H1 (cell line): ENCODE measurements around the gene TMEM209. TPM values are rescaled to one million over a fixed set of nuclear protein-coding genes. Genes with fewer than 3 reads are reported as not detected.

ENCODE experiments used
- CTCF ChIA-PET: fragments of 300-600 bp; sonication (Branson Sonifier 250); formaldehyde crosslinking; loops from one replicate; lab custom pipeline; 2021; ENCODE audit not compliant: partially characterized antibody; lab: Charles Lee
- POLR2A ChIA-PET: fragments of 300-600 bp; sonication (Branson Sonifier 250); formaldehyde crosslinking; loops from one replicate; lab custom pipeline; 2021; ENCODE audit warnings: inconsistent platforms; ENCODE audit not compliant: partially characterized antibody; lab: Charles Lee
- DNase-seq, 2 experiments: peaks; one replicate each; pipeline versions ENCODE4 v3.0.0 to v3.0.0-alpha.2; 2010 to 2022; ENCODE audit warnings: low spot score in 2 of 2, low read depth in 1 of 2, mixed read lengths in 1 of 2
- FAIRE-seq: peaks from 2 replicates; lab custom pipeline; 2011; peaks lifted over from hg19 to GRCh38; lab: Jason Lieb, UNC
- H2AFZ ChIP-seq: 2 replicates; pipeline ENCODE4 v1.8.1; 2012; ENCODE audit warnings: low read length, inconsistent platforms
- H2AK5ac ChIP-seq: 2 replicates; pipeline ENCODE4 v1.6.1; 2013; ENCODE audit warnings: low read depth, low read length
- H2BK120ac ChIP-seq: replicated peaks from 2 replicates; pipeline ENCODE3; 2013; ENCODE audit warnings: low read depth, low read length, inconsistent platforms
- H2BK12ac ChIP-seq: 2 replicates; pipeline ENCODE4 v1.6.1; 2013; ENCODE audit warnings: low read depth, low read length
- H2BK15ac ChIP-seq: 2 replicates; pipeline ENCODE4 v1.6.1; 2013; ENCODE audit warnings: low read length
- H2BK20ac ChIP-seq: 2 replicates; pipeline ENCODE4 v1.6.1; 2013; ENCODE audit warnings: low read length
- H2BK5ac ChIP-seq: 2 replicates; pipeline ENCODE4 v1.6.1; 2013; ENCODE audit warnings: low read depth, low read length
- H3K14ac ChIP-seq: 2 replicates; pipeline ENCODE4 v1.6.1; 2013; ENCODE audit warnings: inconsistent platforms; ENCODE audit not compliant: insufficient read length
- H3K18ac ChIP-seq: 2 replicates; pipeline ENCODE4 v1.6.1; 2013; ENCODE audit warnings: low read length; ENCODE audit errors: extremely low read depth
- H3K23ac ChIP-seq: 2 replicates; pipeline ENCODE4 v1.6.1; 2013; ENCODE audit warnings: inconsistent platforms; ENCODE audit not compliant: insufficient read length
- H3K23me2 ChIP-seq: 2 replicates; pipeline ENCODE4 v1.6.1; 2013; ENCODE audit warnings: low read depth, low read length
- H3K27ac ChIP-seq: 2 replicates; pipeline ENCODE4 v1.6.1; 2011; ENCODE audit warnings: low read depth, low read length, inconsistent platforms
- H3K27me3 ChIP-seq, 4 experiments: replicated peaks in 1 of 4; 1 replicate in 1 of 4; 2 replicates in 3 of 4; pipeline versions ENCODE4 v1.6.1 to v1.8.1; 2011 to 2013; ENCODE audit warnings: low read length in 3 of 4, mild to moderate bottlenecking in 3 of 4, inconsistent platforms in 2 of 4, mixed read lengths in 2 of 4, moderate library complexity in 1 of 4; ENCODE audit not compliant: control insufficient read depth in 3 of 4, insufficient read depth in 3 of 4; ENCODE audit errors: extremely low read depth in 1 of 4
- H3K36me3 ChIP-seq, 4 experiments: 2 replicates each; pipeline versions ENCODE4 v1.6.1 to v1.8.1; 2011 to 2013; ENCODE audit warnings: mild to moderate bottlenecking in 4 of 4, low read length in 3 of 4, moderate library complexity in 2 of 4, control low read depth in 1 of 4, inconsistent platforms in 1 of 4; ENCODE audit not compliant: insufficient read depth in 4 of 4, control insufficient read depth in 2 of 4
- H3K4ac ChIP-seq: replicated peaks from 2 replicates; pipeline ENCODE3; 2013; ENCODE audit warnings: low read length, low read depth, mixed read lengths, inconsistent platforms; ENCODE audit not compliant: insufficient read length
- H3K4me1 ChIP-seq, 4 experiments: replicated peaks in 1 of 4; 1 replicate in 1 of 4; 2 replicates in 3 of 4; pipeline versions ENCODE4 v1.6.1 to v1.8.1; 2011 to 2013; ENCODE audit warnings: low read length in 3 of 4, inconsistent platforms in 2 of 4, mixed read lengths in 1 of 4; ENCODE audit not compliant: insufficient read depth in 4 of 4, control insufficient read depth in 3 of 4
- H3K4me2 ChIP-seq, 2 experiments: 2 replicates each; pipeline versions ENCODE4 v1.6.1 to v1.8.1; 2011 to 2013; ENCODE audit warnings: low read depth in 2 of 2, low read length in 2 of 2, control low read depth in 1 of 2, inconsistent platforms in 1 of 2, mild to moderate bottlenecking in 1 of 2; ENCODE audit not compliant: insufficient read depth in 1 of 2
- H3K4me3 ChIP-seq, 4 experiments: fragments of 200-600, 300-600 bp in 1 of 4; sonication (generic), shearing (Covaris generic), sonication (Bioruptor Twin) in 1 of 4; 2 replicates each; pipeline versions ENCODE4 v1.5.1 to v1.8.1; 2011 to 2016; ENCODE audit warnings: low read length in 4 of 4, low read depth in 3 of 4, control low read depth in 2 of 4, inconsistent platforms in 2 of 4, mild to moderate bottlenecking in 2 of 4, mixed read lengths in 1 of 4, moderate library complexity in 1 of 4; ENCODE audit not compliant: insufficient read depth in 2 of 4; ENCODE audit errors: extremely low read depth in 1 of 4
- H3K56ac ChIP-seq: replicated peaks from 2 replicates; pipeline ENCODE3; 2013; ENCODE audit warnings: low read depth, mild to moderate bottlenecking, mixed read lengths, low read length, inconsistent platforms; ENCODE audit not compliant: insufficient read length
- H3K79me1 ChIP-seq: 2 replicates; pipeline ENCODE4 v1.6.1; 2013; ENCODE audit warnings: low read depth, low read length, control low read depth
- H3K79me2 ChIP-seq, 2 experiments: 2 replicates each; pipeline versions ENCODE4 v1.6.1 to v1.8.1; 2012 to 2013; ENCODE audit warnings: low read length in 2 of 2, mild to moderate bottlenecking in 2 of 2, inconsistent platforms in 1 of 2; ENCODE audit not compliant: insufficient read depth in 2 of 2, control insufficient read depth in 1 of 2
- H3K9ac ChIP-seq, 4 experiments: replicated peaks in 1 of 4; 1 replicate in 1 of 4; 2 replicates in 3 of 4; pipeline versions ENCODE4 v1.6.1 to v1.8.1; 2011 to 2013; ENCODE audit warnings: low read depth in 3 of 4, low read length in 3 of 4, control low read depth in 2 of 4, mild to moderate bottlenecking in 2 of 4, moderate library complexity in 2 of 4, inconsistent platforms in 1 of 4; ENCODE audit errors: extremely low read depth in 1 of 4
- H3K9me3 ChIP-seq, 2 experiments: 2 replicates each; pipeline versions ENCODE4 v1.6.1 to v1.8.1; 2012 to 2013; ENCODE audit warnings: mild to moderate bottlenecking in 2 of 2, moderate library complexity in 2 of 2, control low read depth in 1 of 2, inconsistent platforms in 1 of 2, low read depth in 1 of 2, low read length in 1 of 2, mixed read lengths in 1 of 2; ENCODE audit not compliant: insufficient read depth in 2 of 2
- H4K20me1 ChIP-seq, 2 experiments: replicated peaks in 1 of 2; 2 replicates each; pipeline versions ENCODE3 to v1.8.1; 2011 to 2013; ENCODE audit warnings: inconsistent platforms in 2 of 2, low read length in 2 of 2, mild to moderate bottlenecking in 1 of 2; ENCODE audit not compliant: insufficient read depth in 2 of 2, control insufficient read depth in 1 of 2
- H4K5ac ChIP-seq: 2 replicates; pipeline ENCODE4 v1.6.1; 2013; ENCODE audit warnings: low read length, low read depth, mixed read lengths, inconsistent platforms; ENCODE audit not compliant: insufficient read length
- H4K8ac ChIP-seq: 2 replicates; pipeline ENCODE4 v1.8.0; 2013; ENCODE audit warnings: mild to moderate bottlenecking, moderate library complexity, low read length, inconsistent platforms; ENCODE audit not compliant: insufficient read depth; ENCODE audit errors: extremely low read depth
- H4K91ac ChIP-seq: replicated peaks from 2 replicates; pipeline ENCODE3; 2013; ENCODE audit warnings: low read length, mixed read lengths, inconsistent platforms; ENCODE audit not compliant: insufficient read length
- ASH2L ChIP-seq: fragments of 200-600, 300-600 bp; sonication (generic); IDR thresholded peaks from one replicate; pipeline ENCODE4 v1.7.1; 2017; ENCODE audit warnings: low read length
- RXRA ChIP-seq: IDR thresholded peaks from 2 replicates; pipeline ENCODE4 v1.6.1; 2011; ENCODE audit warnings: low read depth, mild to moderate bottlenecking, low read length, moderate library complexity; ENCODE audit not compliant: insufficient read depth
- TCF12 ChIP-seq: IDR thresholded peaks from 2 replicates; pipeline ENCODE4 v1.6.1; 2011; ENCODE audit warnings: low read depth, mild to moderate bottlenecking, low read length
- WGBS, 2 experiments: shearing (Covaris generic) in 1 of 2; methylation state at CpG; one replicate each; pipeline versions ENCODE4 v1.1.6 to v1.1.7; 2013 to 2015; ENCODE audit warnings: low lambda C conversion rate in 2 of 2, mixed read lengths in 2 of 2, inconsistent platforms in 1 of 2, low coverage in 1 of 2, missing lambda C conversion rate in 1 of 2; ENCODE audit not compliant: insufficient replicate concordance in 2 of 2, insufficient coverage in 1 of 2, insufficient read length in 1 of 2; ENCODE audit errors: extremely low coverage in 1 of 2, missing lambda C conversion rate in 1 of 2; 5-methylcytosine and 5-hydroxymethylcytosine counted together
- polyA plus RNA-seq, 7 experiments: library from polyadenylated mRNA; depleted of rRNA in 3 of 7; stranded (reverse) in 5 of 7; unstranded in 2 of 7; fragments of >200 nt in 5 of 7; fragments of 200-250 nt in 2 of 7; gene quantifications; 1 replicate in 5 of 7; 2 replicates in 1 of 7; 4 replicates in 1 of 7; pipeline versions ENCODE4 v1.2.1 to v1.2.3, GENCODE V29; 2011 to 2013; ENCODE audit warnings: missing spikeins in 2 of 7, mixed read lengths in 2 of 7
- total RNA-seq: library from RNA; stranded (reverse); fragmentation: NEBNext Ultra II Directional; extraction: Animal tissue kit (Norgen Biotek cat#: 25700); gene quantifications from 2 replicates; pipeline ENCODE4 v1.2.1, GENCODE V29; 2021

TMEM209 gene
- total and polyA plus RNA-seq, 2 of the 8 experiments (the other 6 are each of a cell fraction or from before 2014, with no cell fraction given) = 28.5 to 30.5 TPM

DNA sequence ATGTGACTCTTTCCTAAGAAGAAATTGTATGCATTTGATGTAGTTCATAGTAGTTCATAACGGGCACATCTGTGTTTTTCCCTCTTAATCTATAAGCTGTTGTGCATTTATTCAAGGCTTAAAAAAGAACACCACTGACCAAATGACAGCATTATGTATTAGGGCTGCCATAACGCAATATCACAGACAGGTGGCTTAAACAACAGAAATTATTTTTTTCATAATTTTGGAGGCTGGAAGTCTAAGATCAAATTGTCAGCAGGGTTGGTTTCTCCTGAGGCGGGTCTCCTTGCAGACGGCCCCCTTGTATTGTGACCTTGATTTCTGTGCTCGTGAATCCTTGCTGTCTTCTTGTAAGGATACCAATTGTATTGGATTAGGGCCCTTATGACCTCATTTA lies 1.8 kb upstream of the TMEM209 start:
- H2BK12ac ChIP-seq = no peak overlapping the region
- 91% methylated on average over 5 of the region's 5 CpGs; no CpG with 5 or more reads in 1 of the 2 experiments for WGBS, 2 experiments
- H2BK120ac ChIP-seq = no peak overlapping the region
- ChIA-PET POLR2A (no interaction called here), CTCF (interaction anchor here (1.2 kb wide), 1 partner anchor 10 kb away, joined by 3 read pairs; no protein-coding TSS in a partner anchor)
- no peak overlapping the region for H2AFZ ChIP-seq
- H3K9me3 ChIP-seq = no peaks in the 10 kb centered on the region
- no peak overlapping the region for H2BK15ac ChIP-seq
- H3K4me1 ChIP-seq = no peaks in the 10 kb centered on the region
- no peak overlapping the region for H4K5ac ChIP-seq
- no peak overlapping the region for H3K14ac ChIP-seq
- no peaks in the 10 kb centered on the region for H3K27me3 ChIP-seq
- no peak overlapping the region for H3K23ac ChIP-seq
- H4K8ac ChIP-seq = no peak overlapping the region
- no peak overlapping the region for H2BK5ac ChIP-seq
- no peak overlapping the region for H2AK5ac ChIP-seq
- DNase-seq (no peak), FAIRE-seq (no peak)
- no peaks in the 10 kb centered on the region for H3K23me2 ChIP-seq
- no peak overlapping the region for H3K4me2 ChIP-seq
- H3K36me3 ChIP-seq = peaks cover 2 to 15% (median 12%) of the 10 kb centered on the region in 4 experiments; a peak in 7 of 8 replicates
- no peaks in the 10 kb centered on the region for H4K20me1 ChIP-seq
- H3K4me3 ChIP-seq = no peak overlapping the region
- peaks cover 2% of the 10 kb centered on the region; the same call in 1 of the 2 replicates for H3K79me1 ChIP-seq
- H2BK20ac ChIP-seq = no peak overlapping the region
- peaks cover 0 to 7% of the 10 kb centered on the region in 2 experiments; a peak in 1 of 4 replicates for H3K79me2 ChIP-seq
- H3K9ac ChIP-seq = no peak overlapping the region
- no peak overlapping the region for H3K4ac ChIP-seq
- H3K56ac ChIP-seq = no peak overlapping the region
- no peak overlapping the region for H3K27ac ChIP-seq
- no peak overlapping the region for H4K91ac ChIP-seq
- no peak overlapping the region for H3K18ac ChIP-seq
- TF ChIP-seq ASH2L = no peak
- TF ChIP-seq TCF12 = no peak
- no peak for TF ChIP-seq RXRA
